Measurements from ENCODE around the gene PPARGC1A. TPM values are rescaled to one million over a fixed set of nuclear protein-coding genes. Genes with fewer than 3 reads are reported as not detected.

PPARGC1A gene
- total RNA-seq, 2 donors from 2014 or later: 8.9 to 10.2 TPM

GRCh38 chr4:23876418-23877089 is 13.3 kb downstream of the PPARGC1A start:
- Histone ChIP-seq H3K4me3 (ENCODE audit: low read length) (no peak overlapping the region), H3K36me3 (ENCODE audit: control insufficient read depth, insufficient read depth, low read length) (no peaks in the 10 kb centered on the region), H3K4me1 (ENCODE audit: control insufficient read depth, insufficient read depth, low read length) (peaks cover 12% of the 10 kb centered on the region), H3K9me3 (ENCODE audit: control insufficient read depth, low read length) (no peaks in the 10 kb centered on the region), H3K27me3 (ENCODE audit: control insufficient read depth, insufficient read depth, low read length, poor library complexity, severe bottlenecking) (no peaks in the 10 kb centered on the region), H3K27ac (ENCODE audit: low read depth, low read length) (no peak overlapping the region), H3K9ac (ENCODE audit: extremely low read depth, low read length, poor library complexity, severe bottlenecking) (no peak overlapping the region)
- DNase-seq: peak; percentile 63
- H3K36me3 Mint-ChIP-seq (ENCODE audit: low read depth): no peaks in the 10 kb centered on the region
- peaks cover 77% of the 10 kb centered on the region for H3K4me1 Mint-ChIP-seq
- H3K27ac Mint-ChIP-seq: peak overlapping the region; percentile 40
- no peaks in the 10 kb centered on the region for H3K27me3 Mint-ChIP-seq (ENCODE audit: insufficient read depth)
- no peak overlapping the region for H3K4me3 Mint-ChIP-seq
- H3K9me3 Mint-ChIP-seq: no peaks in the 10 kb centered on the region
- TF ChIP-seq CTCF (conservative IDR thresholded peaks at IDR 0.05): peak; percentile 49
- 79% methylated on average over 3 of the region's 3 CpGs; no CpG with 5 or more reads in 1 of the 2 experiments for WGBS, 2 experiments (ENCODE audit: insufficient coverage in 1 of 2, insufficient read length in 1 of 2)

- no peaks in the 10 kb centered on the region for H3K9me3 Mint-ChIP-seq
- H3K27ac ChIP-seq (ENCODE audit: low read depth, low read length): no peak overlapping the region
- H3K27me3 ChIP-seq (ENCODE audit: control insufficient read depth, insufficient read depth, low read length, poor library complexity, severe bottlenecking): no peaks in the 10 kb centered on the region
- H3K9me3 ChIP-seq (ENCODE audit: control insufficient read depth, low read length): no peaks in the 10 kb centered on the region
- 89 to 100% methylated on average over 1 to 6 of the region's 6 CpGs for WGBS, 2 experiments (ENCODE audit: insufficient coverage in 1 of 2, insufficient read length in 1 of 2)
- no peak for DNase-seq
- H3K4me1 Mint-ChIP-seq: peaks cover 73% of the 10 kb centered on the region
- H3K4me3 Mint-ChIP-seq: no peak overlapping the region
- H3K4me1 ChIP-seq (ENCODE audit: control insufficient read depth, insufficient read depth, low read length): peaks cover 17% of the 10 kb centered on the region
- no peak overlapping the region for H3K9ac ChIP-seq (ENCODE audit: extremely low read depth, low read length, poor library complexity, severe bottlenecking)
- no peaks in the 10 kb centered on the region for H3K27me3 Mint-ChIP-seq (ENCODE audit: insufficient read depth)
- no peaks in the 10 kb centered on the region for H3K36me3 ChIP-seq (ENCODE audit: control insufficient read depth, insufficient read depth, low read length)
- no peak for TF ChIP-seq CTCF (conservative IDR thresholded peaks at IDR 0.05)
- no peaks in the 10 kb centered on the region for H3K36me3 Mint-ChIP-seq (ENCODE audit: low read depth)
- H3K4me3 ChIP-seq (ENCODE audit: low read length): no peak overlapping the region
- H3K27ac Mint-ChIP-seq: no peak overlapping the region
Measured at GRCh38 chr4:23875317-23875716, 14.5 kb downstream of the PPARGC1A start.

GRCh38 chr4:23874536-23874901 is 15.3 kb downstream of the PPARGC1A start:
- Mint-ChIP-seq H3K27me3 (ENCODE audit: insufficient read depth) (no peaks in the 10 kb centered on the region), H3K4me1 (peaks cover 67% of the 10 kb centered on the region), H3K36me3 (ENCODE audit: low read depth) (no peaks in the 10 kb centered on the region), H3K27ac (no peak overlapping the region), H3K9me3 (no peaks in the 10 kb centered on the region), H3K4me3 (no peak overlapping the region)
- Histone ChIP-seq H3K4me1 (ENCODE audit: control insufficient read depth, insufficient read depth, low read length) (peaks cover 17% of the 10 kb centered on the region), H3K4me3 (ENCODE audit: low read length) (no peak overlapping the region), H3K9me3 (ENCODE audit: control insufficient read depth, low read length) (no peaks in the 10 kb centered on the region), H3K36me3 (ENCODE audit: control insufficient read depth, insufficient read depth, low read length) (no peaks in the 10 kb centered on the region), H3K9ac (ENCODE audit: extremely low read depth, low read length, poor library complexity, severe bottlenecking) (no peak overlapping the region), H3K27me3 (ENCODE audit: control insufficient read depth, insufficient read depth, low read length, poor library complexity, severe bottlenecking) (no peaks in the 10 kb centered on the region), H3K27ac (ENCODE audit: low read depth, low read length) (no peak overlapping the region)
- 100% methylated on average over 1 to 2 of the region's 2 CpGs for WGBS, 2 experiments (ENCODE audit: insufficient coverage in 1 of 2, insufficient read length in 1 of 2)
- no peak for DNase-seq
- no peak for TF ChIP-seq CTCF (conservative IDR thresholded peaks at IDR 0.05)

Measured in endodermal cell (in vitro differentiated cells).